Sigmoid colon (tissue), 4 donors: ENCODE results near the gene GEMIN7.

ENCODE experiments used
- EP300 ChIP-seq, 4 donors: sonication (generic); formaldehyde crosslinking; IDR thresholded peaks; one replicate each; pipeline ENCODE4 v1.6.1; 2017; ENCODE audit warnings: antibody characterized with exemption in 4 of 4
- POLR2A ChIP-seq, 2 donors: fragments of 450-650 bp; IDR thresholded peaks; one replicate each; pipeline ENCODE4 v1.6.1; 2016; ENCODE audit warnings: antibody characterized with exemption in 2 of 2, mild to moderate bottlenecking in 2 of 2, moderate library complexity in 2 of 2
- TF ChIP-seq, protein P1 (sequence below), 4 experiments: fragments of 450-650 bp in 3 of 4; fragments of 200-600 bp in 1 of 4; IDR thresholded peaks; one replicate each; pipeline ENCODE4 v1.5.1; 2016 to 2019; ENCODE audit warnings: antibody characterized with exemption in 4 of 4, mild to moderate bottlenecking in 3 of 4, moderate library complexity in 2 of 4

- TF ChIP-seq, protein P1, sequence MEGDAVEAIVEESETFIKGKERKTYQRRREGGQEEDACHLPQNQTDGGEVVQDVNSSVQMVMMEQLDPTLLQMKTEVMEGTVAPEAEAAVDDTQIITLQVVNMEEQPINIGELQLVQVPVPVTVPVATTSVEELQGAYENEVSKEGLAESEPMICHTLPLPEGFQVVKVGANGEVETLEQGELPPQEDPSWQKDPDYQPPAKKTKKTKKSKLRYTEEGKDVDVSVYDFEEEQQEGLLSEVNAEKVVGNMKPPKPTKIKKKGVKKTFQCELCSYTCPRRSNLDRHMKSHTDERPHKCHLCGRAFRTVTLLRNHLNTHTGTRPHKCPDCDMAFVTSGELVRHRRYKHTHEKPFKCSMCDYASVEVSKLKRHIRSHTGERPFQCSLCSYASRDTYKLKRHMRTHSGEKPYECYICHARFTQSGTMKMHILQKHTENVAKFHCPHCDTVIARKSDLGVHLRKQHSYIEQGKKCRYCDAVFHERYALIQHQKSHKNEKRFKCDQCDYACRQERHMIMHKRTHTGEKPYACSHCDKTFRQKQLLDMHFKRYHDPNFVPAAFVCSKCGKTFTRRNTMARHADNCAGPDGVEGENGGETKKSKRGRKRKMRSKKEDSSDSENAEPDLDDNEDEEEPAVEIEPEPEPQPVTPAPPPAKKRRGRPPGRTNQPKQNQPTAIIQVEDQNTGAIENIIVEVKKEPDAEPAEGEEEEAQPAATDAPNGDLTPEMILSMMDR (IDR thresholded peaks at IDR 0.05) = no peak
- TF ChIP-seq POLR2A (IDR thresholded peaks at IDR 0.05) (no peak), EP300 (IDR thresholded peaks at IDR 0.05) (no peak)
Measured at GRCh38 chr19:45047188-45047797, 31.8 kb upstream of the GEMIN7 start.
